SU-DHL-6 (cell line): ENCODE measurements around the gene ART4.

Experiments used
- H2AFZ ChIP-seq: fragments of 200-600 bp; sonication (generic); 2 replicates; pipeline ENCODE4 v1.6.1; 2014; ENCODE audit warnings: low read depth, mild to moderate bottlenecking, moderate library complexity, mixed read lengths, antibody characterized with exemption, low read length; ENCODE audit not compliant: severe bottlenecking
- H3F3A ChIP-seq: fragments of 200-600 bp; shearing (Covaris generic); 2 replicates; pipeline ENCODE4 v1.6.0; 2016; ENCODE audit warnings: antibody characterized with exemption, mild to moderate bottlenecking; ENCODE audit not compliant: insufficient read depth
- H3K27ac ChIP-seq: fragments of 200-600 bp; sonication (generic); 2 replicates; pipeline ENCODE4 v1.5.1; 2016; ENCODE audit warnings: low read depth, mild to moderate bottlenecking, low read length, moderate library complexity, mixed read lengths
- H3K27me3 ChIP-seq: fragments of 200-600 bp; sonication (generic), shearing (Covaris generic); 2 replicates; pipeline ENCODE4 v1.6.0; 2014; ENCODE audit warnings: mild to moderate bottlenecking, low read length
- H3K36me3 ChIP-seq: fragments of 200-600 bp; sonication (generic); 2 replicates; pipeline ENCODE4 v1.6.1; 2014; ENCODE audit warnings: mild to moderate bottlenecking, low read length, mixed read lengths
- H3K4me2 ChIP-seq: fragments of 300-600, 200-600 bp; shearing (Covaris generic), sonication (generic); 2 replicates; pipeline ENCODE4 v1.6.0; 2014; ENCODE audit warnings: low read length, low read depth, mild to moderate bottlenecking; ENCODE audit not compliant: poor library complexity, severe bottlenecking
- H3K4me3 ChIP-seq: fragments of 200-600 bp; sonication (generic); 2 replicates; pipeline ENCODE4 v1.5.1; 2014; ENCODE audit warnings: antibody characterized with exemption, low read length, mild to moderate bottlenecking, mixed read lengths; ENCODE audit not compliant: insufficient read depth, poor library complexity, severe bottlenecking
- H3K79me2 ChIP-seq: fragments of 200-600 bp; sonication (generic); 2 replicates; pipeline ENCODE4 v1.6.1; 2014; ENCODE audit warnings: mild to moderate bottlenecking, low read length, moderate library complexity; ENCODE audit not compliant: insufficient read depth
- H3K9ac ChIP-seq: fragments of 200-600 bp; sonication (generic); 2 replicates; pipeline ENCODE4 v1.7.0; 2014; ENCODE audit warnings: mild to moderate bottlenecking, low read length
- H3K9me2 ChIP-seq: fragments of 200-600 bp; sonication (generic); replicated peaks from 2 replicates; pipeline ENCODE4 v1.6.1; 2014; ENCODE audit warnings: low read length; ENCODE audit not compliant: insufficient read depth
- H3K9me3 ChIP-seq: fragments of 200-600 bp; sonication (generic); 2 replicates; pipeline ENCODE4 v1.6.1; 2014; ENCODE audit warnings: low read length, mixed read lengths; ENCODE audit not compliant: insufficient read depth
- H4K20me1 ChIP-seq: fragments of 200-600 bp; sonication (generic); 2 replicates; pipeline ENCODE4 v1.6.1; 2014; ENCODE audit warnings: low read depth, mild to moderate bottlenecking, antibody characterized with exemption, low read length, moderate library complexity, mixed read lengths
- CTCF ChIP-seq: fragments of 200-600 bp; sonication (generic); IDR thresholded peaks from one replicate; pipeline ENCODE4 v1.5.1; 2017; ENCODE audit warnings: antibody characterized with exemption, mild to moderate bottlenecking, low read length, moderate library complexity; ENCODE audit not compliant: insufficient read depth, poor library complexity, severe bottlenecking
- EZH2phosphoT487 ChIP-seq: fragments of 200-600 bp; sonication (generic), shearing (Covaris generic); conservative IDR thresholded peaks from 2 replicates; pipeline ENCODE4 v1.6.1; 2018; ENCODE audit warnings: mild to moderate bottlenecking, antibody characterized with exemption, low read length, moderate library complexity, mixed read lengths

The ART4 gene

DNA sequence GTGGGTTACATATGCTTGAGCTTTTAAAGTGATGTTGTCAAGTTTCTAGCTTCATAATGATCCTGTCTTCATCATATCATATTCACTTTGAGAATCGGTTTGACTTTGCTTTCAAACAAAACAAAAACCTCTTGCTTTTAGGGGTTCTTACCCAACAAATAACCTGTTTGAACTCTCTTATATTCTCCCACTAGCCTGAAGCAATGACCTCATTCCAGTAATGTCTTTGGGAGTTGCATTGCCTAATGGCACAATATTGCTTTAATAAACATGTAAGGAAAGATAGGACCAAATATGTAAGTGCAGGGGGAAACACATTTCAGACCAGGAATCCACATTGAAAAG is 67.7 kb downstream of the ART4 start:
- H3K27me3 ChIP-seq: no peaks in the 10 kb centered on the region
- H3F3A ChIP-seq: peaks cover 32% of the 10 kb centered on the region
- H3K27ac ChIP-seq: no peak overlapping the region
- H3K79me2 ChIP-seq: no peaks in the 10 kb centered on the region
- no peaks in the 10 kb centered on the region for H3K36me3 ChIP-seq
- H3K9ac ChIP-seq: no peak overlapping the region
- peak overlapping the region; percentile 60 for H3K4me2 ChIP-seq
- H4K20me1 ChIP-seq: no peaks in the 10 kb centered on the region
- peak overlapping the region; percentile 5 for H2AFZ ChIP-seq
- TF ChIP-seq CTCF (no peak), EZH2phosphoT487 (no peak)
- H3K9me2 ChIP-seq: no peaks in the 10 kb centered on the region
- no peak overlapping the region for H3K4me3 ChIP-seq
- H3K9me3 ChIP-seq: no peaks in the 10 kb centered on the region
